ENCODE results near the gene DDX47.
A peak's percentile ranks its signal among the peaks of the same experiment; 100 is the strongest.

DNA sequence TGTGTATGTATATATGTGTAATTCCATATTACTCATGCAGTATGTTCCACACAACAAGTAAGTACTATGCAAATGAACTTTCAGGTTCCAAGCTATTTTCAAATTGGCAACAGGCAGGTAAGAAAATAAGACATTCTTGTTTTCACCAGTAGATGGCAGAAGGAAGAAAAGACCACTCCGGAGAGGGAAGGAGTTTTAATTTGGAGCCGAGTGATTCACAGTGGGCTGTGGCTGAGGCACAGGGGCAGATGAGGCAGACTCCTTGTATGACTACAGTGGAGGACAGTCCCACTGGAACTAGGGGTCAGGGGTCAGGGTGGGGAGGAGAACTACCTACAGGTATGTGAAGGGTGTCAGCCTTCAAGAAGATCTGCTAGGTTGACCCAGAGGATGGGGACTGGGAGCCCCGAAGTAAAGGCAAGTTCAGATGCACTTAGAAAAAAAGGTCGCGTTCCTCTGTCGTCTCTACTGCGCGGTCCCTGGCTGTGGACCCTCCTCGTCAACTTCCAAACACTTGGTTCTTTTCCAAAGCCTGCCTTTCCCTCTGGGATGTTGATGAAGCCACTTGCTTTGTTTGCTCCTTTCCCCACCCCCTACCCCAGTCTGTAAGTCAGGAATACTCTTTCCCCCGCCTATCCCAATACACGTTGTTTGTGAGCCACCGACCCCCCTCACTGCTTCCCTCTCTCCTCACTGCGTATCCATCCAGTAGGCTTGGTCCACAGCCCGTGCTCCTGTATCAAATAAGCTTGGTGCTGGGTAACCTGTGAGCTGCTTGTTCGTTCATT is 24.1 kb downstream of the DDX47 start:
- TF ChIP-seq, protein P1, sequence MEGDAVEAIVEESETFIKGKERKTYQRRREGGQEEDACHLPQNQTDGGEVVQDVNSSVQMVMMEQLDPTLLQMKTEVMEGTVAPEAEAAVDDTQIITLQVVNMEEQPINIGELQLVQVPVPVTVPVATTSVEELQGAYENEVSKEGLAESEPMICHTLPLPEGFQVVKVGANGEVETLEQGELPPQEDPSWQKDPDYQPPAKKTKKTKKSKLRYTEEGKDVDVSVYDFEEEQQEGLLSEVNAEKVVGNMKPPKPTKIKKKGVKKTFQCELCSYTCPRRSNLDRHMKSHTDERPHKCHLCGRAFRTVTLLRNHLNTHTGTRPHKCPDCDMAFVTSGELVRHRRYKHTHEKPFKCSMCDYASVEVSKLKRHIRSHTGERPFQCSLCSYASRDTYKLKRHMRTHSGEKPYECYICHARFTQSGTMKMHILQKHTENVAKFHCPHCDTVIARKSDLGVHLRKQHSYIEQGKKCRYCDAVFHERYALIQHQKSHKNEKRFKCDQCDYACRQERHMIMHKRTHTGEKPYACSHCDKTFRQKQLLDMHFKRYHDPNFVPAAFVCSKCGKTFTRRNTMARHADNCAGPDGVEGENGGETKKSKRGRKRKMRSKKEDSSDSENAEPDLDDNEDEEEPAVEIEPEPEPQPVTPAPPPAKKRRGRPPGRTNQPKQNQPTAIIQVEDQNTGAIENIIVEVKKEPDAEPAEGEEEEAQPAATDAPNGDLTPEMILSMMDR (conservative IDR thresholded peaks at IDR 0.05), result peak; percentile 84
- TF ChIP-seq ZFX (IDR thresholded peaks at IDR 0.05), result no peak
